Activated naive CD4-positive, alpha-beta T cell treated with anti-CD3 and anti-CD28 coated beads, Interleukin-2, amount 10 ng/mL, durations not matched to agents 5 hours and 36 hours (primary cell): ENCODE data around the gene FBXO24. TPM values are rescaled to one million over a fixed set of nuclear protein-coding genes. Genes with fewer than 3 reads are reported as not detected.

ENCODE experiments used
- total RNA-seq, 2 experiments: library from RNA; stranded (reverse); gene quantifications; one replicate each; pipeline ENCODE4 v1.2.3, GENCODE V29; 2021

The FBXO24 gene, protein sequence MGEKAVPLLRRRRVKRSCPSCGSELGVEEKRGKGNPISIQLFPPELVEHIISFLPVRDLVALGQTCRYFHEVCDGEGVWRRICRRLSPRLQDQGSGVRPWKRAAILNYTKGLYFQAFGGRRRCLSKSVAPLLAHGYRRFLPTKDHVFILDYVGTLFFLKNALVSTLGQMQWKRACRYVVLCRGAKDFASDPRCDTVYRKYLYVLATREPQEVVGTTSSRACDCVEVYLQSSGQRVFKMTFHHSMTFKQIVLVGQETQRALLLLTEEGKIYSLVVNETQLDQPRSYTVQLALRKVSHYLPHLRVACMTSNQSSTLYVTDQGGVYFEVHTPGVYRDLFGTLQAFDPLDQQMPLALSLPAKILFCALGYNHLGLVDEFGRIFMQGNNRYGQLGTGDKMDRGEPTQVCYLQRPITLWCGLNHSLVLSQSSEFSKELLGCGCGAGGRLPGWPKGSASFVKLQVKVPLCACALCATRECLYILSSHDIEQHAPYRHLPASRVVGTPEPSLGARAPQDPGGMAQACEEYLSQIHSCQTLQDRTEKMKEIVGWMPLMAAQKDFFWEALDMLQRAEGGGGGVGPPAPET
- 1 to 10 TPM in 1 of 2 experiments, under 1 TPM in 1; 0.86 to 1.5 TPM for total RNA-seq

DNA sequence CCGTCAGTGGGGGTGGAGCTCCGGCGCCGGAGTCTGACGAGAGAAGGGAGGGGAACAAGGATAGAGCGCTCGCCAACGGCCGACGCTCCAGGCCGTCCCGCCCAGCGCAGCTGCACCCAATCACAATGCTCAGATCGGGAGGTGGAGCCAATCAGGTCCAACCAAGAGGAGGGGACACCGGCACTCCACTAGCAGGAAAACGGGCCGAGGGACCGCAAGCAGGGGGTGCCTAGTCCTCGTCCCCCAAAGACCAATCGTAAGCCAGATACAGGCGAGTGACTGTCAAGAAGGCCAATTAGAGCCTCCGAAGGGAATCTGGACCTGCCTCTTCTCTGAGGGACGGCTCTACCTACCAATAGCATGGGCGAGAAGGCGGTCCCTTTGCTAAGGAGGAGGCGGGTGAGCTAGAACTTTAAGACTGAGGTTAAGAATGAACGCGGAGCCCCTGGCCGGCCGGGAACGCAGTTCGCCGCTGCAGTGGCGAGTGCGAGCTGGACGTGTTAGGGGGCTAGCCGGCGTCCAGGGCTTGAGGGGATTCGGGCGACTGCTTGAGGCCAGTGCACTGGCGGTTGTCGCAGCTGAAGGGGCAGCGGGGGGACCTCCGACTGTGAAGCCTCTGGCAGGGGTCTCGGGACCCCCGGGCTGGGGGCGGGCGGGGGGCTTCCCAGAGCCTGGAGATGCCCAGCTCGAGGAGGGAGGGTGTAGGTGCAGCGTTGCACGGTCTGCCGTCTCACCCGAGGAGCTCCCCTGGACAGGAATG is at the start of gene FBXO24:
Gene FBXO24, plus strand, starts transcription at position 63 of the 760 bp plus-strand sequence. Its CDS starts 298 bp downstream, at position 361.

DNA sequence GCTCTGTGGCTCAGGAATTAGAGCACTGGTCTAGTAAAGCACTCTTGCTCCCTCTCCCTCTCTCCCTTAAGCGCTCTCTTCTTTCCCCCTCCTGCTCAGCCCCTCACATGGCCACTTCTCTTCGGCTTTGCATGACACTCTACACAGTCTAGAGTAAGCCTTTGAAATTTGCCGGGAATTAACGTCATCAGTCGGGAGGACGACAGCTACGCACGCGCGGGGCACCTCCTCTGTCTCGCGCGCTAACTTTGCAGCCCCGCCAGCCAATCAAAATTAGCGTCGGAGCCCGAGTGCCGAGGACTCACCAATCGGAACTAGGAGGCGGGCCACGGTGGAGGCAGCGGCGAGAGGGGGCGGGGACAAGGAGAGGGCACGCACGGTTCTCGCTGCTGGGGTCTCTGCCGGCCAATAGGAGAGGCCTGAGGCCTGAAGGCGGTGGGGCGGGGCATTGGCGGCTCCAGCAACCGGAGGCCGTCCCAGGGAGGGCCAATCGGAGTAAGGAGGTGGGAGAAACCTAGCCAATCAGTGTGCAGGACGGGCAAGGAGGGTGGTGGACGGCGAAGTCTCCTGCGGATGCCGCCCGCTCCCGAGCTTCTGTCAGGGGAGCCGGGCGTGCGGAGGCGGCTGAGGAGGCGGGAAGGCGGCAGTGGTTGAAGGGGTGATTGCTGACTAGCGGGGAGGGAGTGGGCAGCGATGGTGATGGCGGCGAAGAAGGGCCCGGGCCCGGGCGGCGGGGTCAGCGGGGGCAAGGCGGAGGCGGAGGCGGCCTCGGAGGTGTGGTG is 47.3 kb upstream of the FBXO24 start, which contains the start of gene AGFG2:
Gene AGFG2, plus strand, starts transcription at position 550 of the 782 bp plus-strand sequence. Its CDS starts 144 bp downstream, at position 694.

DNA sequence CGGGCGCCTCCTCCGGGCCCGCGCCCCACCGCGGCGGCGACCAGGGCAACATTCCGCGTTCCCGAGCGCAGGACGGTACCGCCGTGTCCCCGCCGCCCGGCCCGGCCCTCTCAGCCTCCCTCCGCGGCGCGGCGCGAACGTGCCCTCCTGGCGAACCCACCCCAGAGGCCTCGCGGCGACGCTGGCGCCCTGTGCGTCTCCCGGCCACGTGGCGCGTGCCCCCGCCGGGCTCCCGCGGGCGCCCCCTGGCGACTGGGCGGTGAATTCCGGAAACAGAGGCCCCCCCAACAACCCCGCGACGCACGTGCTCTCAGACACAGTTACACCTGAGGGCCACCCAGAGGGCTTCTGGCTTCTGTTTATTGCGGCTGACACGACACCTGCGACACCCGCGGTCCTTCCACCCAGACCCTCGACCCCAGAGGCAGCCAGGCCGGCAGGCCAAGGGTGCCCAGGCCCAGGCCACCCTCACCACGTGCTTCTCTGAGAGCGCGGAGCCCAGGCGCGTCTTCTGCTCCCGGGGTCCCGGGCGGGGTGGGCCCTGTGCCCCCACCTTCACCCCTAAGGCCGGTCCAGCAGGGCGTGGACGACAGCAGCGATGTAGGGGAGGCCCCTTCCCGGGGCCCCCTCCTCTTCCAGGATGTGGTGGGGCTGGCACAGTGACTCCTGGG is 12.3 kb upstream of the FBXO24 start, which contains the start of gene SAP25:
Gene SAP25, minus strand, starts transcription at position 210 of the 671 bp plus-strand sequence. Its CDS starts 158 bp downstream, at position 52.

DNA sequence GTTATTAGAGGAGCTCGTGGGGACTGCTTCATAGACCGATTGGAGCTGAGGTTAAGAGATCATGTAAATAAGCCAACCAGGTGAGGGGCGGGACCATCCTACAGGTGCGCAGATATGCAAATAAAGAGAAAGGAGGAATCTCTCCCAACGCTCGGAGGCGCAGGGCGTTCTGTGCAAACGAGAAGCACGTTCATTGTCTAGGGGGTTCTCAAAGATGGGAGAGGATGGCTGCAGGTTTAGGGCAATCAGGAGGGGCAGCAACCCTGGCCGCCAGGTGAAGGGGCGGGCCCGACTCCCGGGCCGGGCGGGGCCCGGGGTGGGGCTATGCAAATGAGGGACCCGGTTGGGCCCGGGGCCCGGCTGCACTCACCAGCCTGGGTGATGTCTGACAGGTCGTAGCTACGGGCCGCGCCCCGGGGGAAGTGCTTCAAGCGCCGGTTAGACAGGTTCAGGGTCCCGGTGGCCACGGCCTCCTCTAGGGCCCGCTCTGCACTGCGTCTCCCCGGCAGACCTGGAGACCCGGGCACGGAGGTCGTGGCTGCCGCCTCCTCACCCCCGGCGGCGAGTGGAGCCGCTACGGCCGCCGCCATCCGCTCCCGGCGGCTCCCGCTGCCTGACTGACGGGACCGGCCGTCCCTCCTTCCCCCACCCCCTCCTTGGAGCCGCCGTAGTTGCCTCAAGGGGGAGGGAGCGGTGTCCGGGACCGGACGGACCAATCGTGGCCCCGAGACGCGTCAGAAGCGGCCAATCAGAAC is 440 bp upstream of the FBXO24 start, which contains the start of gene LRCH4:
Gene LRCH4, minus strand, starts transcription at position 619 of the 755 bp plus-strand sequence. Its CDS starts 29 bp downstream, at position 590.

DNA sequence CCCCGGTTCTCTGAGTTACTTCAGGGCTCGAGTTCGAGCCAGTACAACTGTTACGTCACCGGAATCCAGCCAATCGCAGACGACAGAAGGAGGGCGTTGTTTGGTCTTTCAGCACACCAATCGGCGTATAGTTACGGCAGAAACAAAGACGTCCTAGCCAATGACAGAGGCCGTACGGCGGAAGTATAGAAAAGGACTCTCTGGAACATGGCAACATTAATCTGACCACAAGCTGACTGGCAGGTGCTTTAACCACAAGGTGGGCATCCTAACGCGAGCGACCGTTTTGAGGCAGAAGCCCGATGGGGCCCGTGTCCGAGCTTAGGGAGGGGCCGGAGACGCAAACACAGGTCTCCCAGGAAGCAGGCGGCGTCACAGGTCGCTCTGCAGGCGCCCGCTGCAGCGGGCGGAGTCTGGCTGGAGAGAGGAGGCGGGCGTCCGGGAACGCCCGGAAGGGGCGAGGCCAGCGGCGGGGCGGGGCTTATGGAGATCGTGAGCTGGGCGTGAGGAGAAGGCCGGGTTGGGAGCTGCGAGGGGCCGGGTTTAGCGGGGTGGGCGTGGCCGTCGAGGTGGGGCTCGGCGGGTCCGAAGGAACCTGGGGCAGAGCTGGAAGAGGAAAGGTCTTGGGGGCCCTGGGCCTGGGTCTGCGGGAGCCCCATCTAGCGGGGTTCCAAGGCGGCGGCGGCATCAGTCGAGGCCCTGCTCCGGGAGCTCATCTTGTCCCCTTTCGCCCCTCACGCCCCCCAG is 26.0 kb downstream of the FBXO24 start, which contains the start of gene MOSPD3:
Gene MOSPD3, plus strand, starts transcription at position 558 of the 747 bp plus-strand sequence. CDS start 252 bp downstream, outside the sequence.

DNA sequence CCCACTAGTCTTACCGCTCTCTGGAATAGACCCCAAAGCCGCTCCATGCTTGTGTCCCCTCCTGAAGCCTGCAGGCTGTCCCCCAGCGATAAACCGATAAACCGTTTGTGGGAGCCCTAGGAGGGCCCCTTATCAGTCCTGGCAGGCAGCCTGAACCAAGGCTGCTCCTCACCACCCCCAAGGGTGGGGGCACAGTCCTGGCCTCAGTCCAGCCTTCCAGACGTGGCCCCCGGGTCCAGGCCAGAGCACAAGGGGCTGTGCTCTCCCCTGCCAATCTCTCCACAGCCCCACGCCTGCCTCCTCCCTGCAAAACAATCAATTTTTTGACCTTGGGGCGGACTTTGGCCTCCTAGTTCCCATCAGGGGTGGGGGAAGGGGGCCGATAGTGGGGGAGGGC is 55.3 kb downstream of the FBXO24 start, which contains the start of gene TFR2:
Gene TFR2, minus strand, starts transcription at position 90 of the 397 bp plus-strand sequence. Its CDS starts 43 bp downstream, at position 47.

Other genes with a start within 250 kb of the FBXO24 start
- gene PILRB, start 228.2 kb upstream of the FBXO24 start, total RNA-seq: 10 to 100 TPM; 48.7 to 49.8 TPM
- 1 to 10 TPM; 2.6 to 3.9 TPM for gene PILRA, start 212.8 kb upstream of the FBXO24 start, total RNA-seq
- gene ZCWPW1, start 157.6 kb upstream of the FBXO24 start, total RNA-seq: 1 to 10 TPM; 2.8 to 3.6 TPM
- 10 to 100 TPM; 44.3 to 44.5 TPM for gene MEPCE, start 156.5 kb upstream of the FBXO24 start, total RNA-seq
- gene PPP1R35, start 149.8 kb upstream of the FBXO24 start, total RNA-seq: 10 to 100 TPM; 70.7 to 79.2 TPM
- 1 to 10 TPM; 2.3 to 3.9 TPM for gene SPACDR, start 122.1 kb upstream of the FBXO24 start, total RNA-seq
- gene TSC22D4, start 107.1 kb upstream of the FBXO24 start, total RNA-seq: 100 to 1,000 TPM; 117 TPM
- gene NYAP1, start 102.4 kb upstream of the FBXO24 start, total RNA-seq: under 1 TPM; 0.19 to 0.20 TPM
- 10 to 100 TPM; 28.8 to 32.7 TPM for gene AGFG2, start 47.1 kb upstream of the FBXO24 start, total RNA-seq
- gene SAP25, start 12.4 kb upstream of the FBXO24 start, total RNA-seq: 10 to 100 TPM; 37.0 to 41.5 TPM
- gene LRCH4, start 199 bp upstream of the FBXO24 start, total RNA-seq: 100 to 1,000 TPM; 233 to 238 TPM
- 10 to 100 TPM; 16.6 to 17.4 TPM for gene PCOLCE, start 16.0 kb downstream of the FBXO24 start, total RNA-seq
- 10 to 100 TPM; 60.7 to 60.8 TPM for gene MOSPD3, start 26.2 kb downstream of the FBXO24 start, total RNA-seq
- gene TFR2, start 55.2 kb downstream of the FBXO24 start, total RNA-seq: 1 to 10 TPM; 9.4 to 10.0 TPM
- not detected for gene ACTL6B, start 70.1 kb downstream of the FBXO24 start, total RNA-seq
- gene GNB2, start 87.4 kb downstream of the FBXO24 start, total RNA-seq: 100 to 1,000 TPM; 203 to 206 TPM
- 10 to 100 TPM; 54.3 to 57.3 TPM for gene GIGYF1, start 107.9 kb downstream of the FBXO24 start, total RNA-seq
- 10 to 100 TPM; 29.3 to 31.9 TPM for gene POP7, start 119.8 kb downstream of the FBXO24 start, total RNA-seq
- gene EPO, start 134.1 kb downstream of the FBXO24 start, total RNA-seq: under 1 TPM in 1 of 2 experiments, not detected in 1; 0.15 TPM
- not detected for gene ZAN, start 147.3 kb downstream of the FBXO24 start, total RNA-seq
- 1 to 10 TPM; 1.1 to 1.2 TPM for gene EPHB4, start 241.2 kb downstream of the FBXO24 start, total RNA-seq